ENCODE data around the gene OR2T33.
A peak's percentile ranks its signal among the peaks of the same experiment; 100 is the strongest.
"Not testable (repeated sequence)": the region's sequence is repeated elsewhere in the genome, so short reads cannot be mapped to it uniquely, and the experiment has no call there.

Gene OR2T33, protein sequence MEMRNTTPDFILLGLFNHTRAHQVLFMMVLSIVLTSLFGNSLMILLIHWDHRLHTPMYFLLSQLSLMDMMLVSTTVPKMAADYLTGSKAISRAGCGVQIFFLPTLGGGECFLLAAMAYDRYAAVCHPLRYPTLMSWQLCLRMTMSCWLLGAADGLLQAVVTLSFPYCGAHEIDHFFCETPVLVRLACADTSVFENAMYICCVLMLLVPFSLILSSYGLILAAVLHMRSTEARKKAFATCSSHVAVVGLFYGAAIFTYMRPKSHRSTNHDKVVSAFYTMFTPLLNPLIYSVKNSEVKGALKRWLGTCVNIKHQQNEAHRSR

DNA sequence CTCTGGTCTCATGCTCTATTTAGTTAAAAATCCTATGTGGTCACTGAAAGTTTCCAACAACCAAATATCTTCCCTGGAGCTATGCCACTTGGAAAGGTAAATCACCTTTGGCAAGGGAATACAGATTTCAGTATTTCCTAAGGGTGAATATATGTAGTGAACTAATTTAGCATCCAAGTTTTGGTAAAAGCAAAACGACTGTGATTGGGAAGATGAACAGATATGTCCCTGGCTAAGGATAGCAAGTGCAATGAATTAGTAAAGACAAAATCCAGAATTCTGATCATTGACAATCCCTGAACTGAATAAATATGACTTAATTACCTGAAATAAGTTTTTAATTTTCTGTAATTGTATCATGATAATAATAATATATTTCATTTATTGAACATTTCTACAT is at the start of gene OR2T33:
TSS of gene OR2T33 (minus strand) at position 101 of the 400 bp plus-strand sequence. CDS start 4,162 bp downstream, outside the sequence.
- no peak for DNase-seq (ENCODE audit: low read depth, low spot score)

DNA sequence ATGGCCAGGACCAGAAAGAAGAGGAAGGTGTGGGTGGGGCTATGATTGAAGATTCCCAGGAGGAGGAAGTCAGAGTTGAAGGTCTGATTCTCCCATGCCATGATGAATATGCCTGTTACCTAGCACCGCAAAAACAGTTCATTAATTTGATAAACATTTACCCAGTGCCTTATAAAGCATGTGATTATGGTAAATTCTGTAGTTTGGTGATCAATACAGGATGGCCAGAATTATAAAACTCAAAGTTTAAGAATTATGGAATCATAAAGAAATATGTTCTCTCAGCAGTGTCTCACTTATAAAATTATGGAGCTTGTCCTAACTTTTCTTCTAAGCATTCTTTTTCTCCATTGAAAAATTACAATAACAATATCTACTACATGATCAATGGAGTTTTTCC is 46.7 kb upstream of the OR2T33 start, which contains the start of gene OR2M7:
TSS of gene OR2M7 (minus strand) at position 101 of the 400 bp plus-strand sequence. CDS start at position 101, 0 bp downstream.
- DNase-seq (ENCODE audit: low read depth, low spot score), result no peak

DNA sequence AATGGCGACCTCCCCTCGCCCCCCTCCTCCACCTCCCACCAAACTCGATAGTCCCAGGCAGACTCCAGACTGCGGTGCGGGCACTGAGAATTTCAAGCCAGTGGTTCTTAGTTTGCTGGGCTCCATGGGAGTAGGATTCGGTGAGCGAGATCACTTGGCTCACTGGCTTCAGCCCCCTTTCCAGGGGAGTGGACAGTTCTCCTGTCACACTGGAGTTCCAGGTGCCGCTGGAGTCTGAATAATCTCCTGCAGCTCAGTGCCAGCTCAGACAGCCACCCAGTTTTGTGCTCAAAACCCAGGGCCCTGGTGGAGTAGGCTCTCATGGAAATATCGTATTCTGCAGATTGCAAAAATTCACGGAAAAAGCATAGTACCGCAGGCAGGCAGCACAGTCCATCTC is 39.0 kb upstream of the OR2T33 start:
- no peak for DNase-seq (ENCODE audit: low read depth, low spot score)

DNA sequence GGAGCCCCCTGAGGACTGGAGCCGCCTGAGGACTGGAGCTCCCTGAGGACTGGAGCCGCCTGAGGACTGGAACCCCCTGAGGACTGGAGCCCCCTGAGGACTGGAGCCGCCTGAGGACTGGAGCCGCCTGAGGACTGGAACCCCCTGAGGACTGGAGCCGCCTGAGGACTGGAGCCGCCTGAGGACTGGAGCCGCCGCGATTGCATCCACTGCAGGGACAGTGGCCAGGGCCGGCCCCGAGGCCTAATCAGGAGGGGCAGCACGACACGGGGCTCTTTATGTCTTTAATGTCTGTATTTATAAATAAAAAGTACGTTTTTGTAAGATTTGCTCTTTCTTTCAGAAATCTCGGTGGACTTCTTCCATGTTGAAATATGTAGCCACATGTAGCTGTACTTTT is 29.0 kb upstream of the OR2T33 start:
- not testable (repeated sequence) for DNase-seq (ENCODE audit: low read depth, low spot score)

DNA sequence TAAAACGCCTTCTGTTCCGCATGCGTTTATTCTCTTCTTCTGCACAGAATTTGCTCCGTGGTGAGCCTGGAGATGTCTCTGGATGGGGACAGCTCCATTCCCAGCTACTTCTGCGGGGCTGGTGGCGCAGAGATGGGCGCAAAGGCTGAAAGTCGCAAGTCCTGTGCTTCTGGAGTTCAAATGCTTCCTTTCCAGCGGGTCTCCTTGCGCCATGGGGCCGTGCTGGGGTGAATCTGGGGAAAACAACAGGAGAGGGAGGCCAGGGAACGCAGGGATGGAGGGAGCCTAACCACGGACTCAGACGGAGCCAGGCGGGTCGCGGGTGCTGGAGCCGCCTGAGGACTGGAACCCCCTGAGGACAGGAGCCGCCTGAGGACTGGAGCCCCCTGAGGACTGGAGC is 28.3 kb upstream of the OR2T33 start:
- DNase-seq (ENCODE audit: low read depth, low spot score), result no peak

DNA sequence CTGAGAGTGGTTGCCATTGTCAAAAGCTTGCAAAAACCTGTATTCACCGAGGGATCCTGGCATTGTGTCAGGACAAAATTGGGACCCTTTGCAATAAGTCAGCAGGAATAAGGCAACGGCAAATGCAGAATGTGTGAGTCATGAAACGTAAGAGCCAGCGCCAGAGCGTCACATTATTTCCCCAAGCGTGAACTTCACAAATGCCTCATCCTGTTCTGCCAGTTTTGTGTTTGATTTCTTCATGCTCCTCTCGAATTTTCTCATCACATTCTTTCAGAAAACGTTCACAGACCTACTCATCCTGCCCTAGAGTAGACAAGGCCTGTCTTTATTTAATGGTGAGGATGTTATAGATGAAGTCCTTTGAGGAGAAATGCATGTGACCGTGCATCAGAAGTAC is 27.9 kb upstream of the OR2T33 start:
- not testable (repeated sequence) for DNase-seq (ENCODE audit: low read depth, low spot score)

DNA sequence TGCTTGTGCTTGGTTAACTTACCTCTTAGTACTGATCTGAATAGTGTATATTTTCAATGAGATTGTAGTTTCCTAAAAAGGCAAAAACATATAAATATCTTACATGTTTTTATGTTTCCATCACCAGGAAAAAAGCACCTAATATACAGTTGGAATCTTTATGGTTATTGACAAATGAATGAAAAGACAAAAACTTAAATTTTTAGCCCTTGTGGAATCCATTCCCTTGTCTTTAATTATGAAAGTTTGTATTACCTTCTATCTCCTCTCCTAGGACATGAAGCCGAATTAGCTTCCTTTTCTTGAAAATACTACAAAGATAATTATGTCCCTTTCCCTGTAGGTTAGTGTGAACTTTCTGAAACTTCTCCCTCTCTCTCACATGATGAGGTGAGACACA is 25.5 kb upstream of the OR2T33 start, which contains the start of gene OR2T12:
TSS of gene OR2T12 (minus strand) at position 101 of the 400 bp plus-strand sequence. CDS start 7,846 bp downstream, outside the sequence.
- DNase-seq (ENCODE audit: low read depth, low spot score), result no peak

DNA sequence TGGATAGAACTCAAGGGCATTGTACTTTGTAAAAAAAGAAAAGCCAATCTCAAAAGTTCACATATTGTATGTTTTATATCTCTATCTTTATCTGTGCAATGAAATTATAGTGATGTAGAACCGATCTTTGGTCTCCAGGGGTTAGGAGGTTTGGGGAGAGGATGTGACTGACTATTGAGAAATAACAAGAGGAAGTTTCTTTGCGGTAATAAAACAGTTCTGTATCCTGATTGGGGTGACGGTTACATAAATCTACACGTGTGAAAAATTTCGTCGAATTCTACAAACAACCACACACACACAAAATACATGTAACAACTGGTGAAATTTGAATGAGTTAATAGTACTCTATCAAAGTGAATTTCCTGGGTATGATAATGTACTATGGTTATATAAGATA is 10.6 kb upstream of the OR2T33 start:
- DNase-seq (ENCODE audit: low read depth, low spot score), result no peak

DNA sequence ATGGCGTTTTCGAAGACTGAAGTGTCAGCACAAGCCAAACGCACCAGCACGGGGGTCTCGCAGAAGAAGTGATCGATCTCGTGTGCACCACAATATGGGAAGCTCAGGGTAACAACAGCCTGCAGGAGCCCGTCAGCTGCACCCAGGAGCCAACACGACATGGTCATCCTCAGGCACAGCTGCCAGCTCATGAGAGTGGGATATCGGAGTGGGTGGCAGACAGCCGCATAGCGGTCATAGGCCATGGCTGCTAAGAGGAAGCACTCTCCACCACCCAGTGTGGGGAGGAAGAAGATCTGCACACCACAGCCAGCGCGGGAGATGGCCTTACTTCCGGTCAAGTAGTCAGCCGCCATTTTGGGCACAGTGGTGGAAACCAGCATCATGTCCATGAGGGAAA is 4.6 kb downstream of the OR2T33 start:
- DNase-seq (ENCODE audit: low read depth, low spot score), result not testable (repeated sequence)

DNA sequence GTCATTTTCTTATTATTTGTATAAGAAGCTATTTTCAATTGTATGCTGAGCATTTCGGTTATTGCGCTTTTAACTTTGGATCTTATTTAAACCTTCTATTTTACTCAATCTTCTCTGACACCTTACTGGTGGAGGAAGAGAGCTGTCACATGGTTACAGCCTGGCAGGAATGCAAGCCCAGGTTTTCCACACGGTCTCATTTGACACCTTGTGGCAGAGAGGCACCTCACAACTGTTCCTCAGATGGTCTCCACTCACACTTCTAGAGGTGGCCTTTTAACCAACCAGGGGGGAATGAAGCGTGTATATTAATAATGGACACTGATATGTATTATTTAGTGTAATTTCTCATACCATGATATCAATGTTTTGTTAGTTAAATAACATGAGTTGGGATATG is 9.6 kb downstream of the OR2T33 start:
- no peak for DNase-seq (ENCODE audit: low read depth, low spot score)

DNA sequence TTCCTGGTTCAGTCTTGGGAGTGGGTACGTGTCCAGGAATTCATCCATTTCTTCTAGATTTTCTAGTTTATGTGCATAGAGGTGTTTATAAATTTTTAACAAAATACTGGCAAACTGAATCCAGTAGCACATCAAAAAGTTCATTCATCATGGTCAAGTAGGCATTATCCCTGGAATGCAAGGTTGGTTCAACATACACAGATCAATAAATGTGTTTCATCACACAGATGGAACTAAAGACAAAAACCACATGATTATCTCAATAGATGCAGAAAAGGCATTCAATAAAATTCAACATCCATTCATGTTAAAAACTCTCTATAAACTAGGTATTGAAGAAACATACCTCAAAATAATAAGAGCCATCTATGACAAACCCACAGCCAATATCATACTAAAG is 18.5 kb downstream of the OR2T33 start:
- DNase-seq (ENCODE audit: low read depth, low spot score), result not testable (repeated sequence)

DNA sequence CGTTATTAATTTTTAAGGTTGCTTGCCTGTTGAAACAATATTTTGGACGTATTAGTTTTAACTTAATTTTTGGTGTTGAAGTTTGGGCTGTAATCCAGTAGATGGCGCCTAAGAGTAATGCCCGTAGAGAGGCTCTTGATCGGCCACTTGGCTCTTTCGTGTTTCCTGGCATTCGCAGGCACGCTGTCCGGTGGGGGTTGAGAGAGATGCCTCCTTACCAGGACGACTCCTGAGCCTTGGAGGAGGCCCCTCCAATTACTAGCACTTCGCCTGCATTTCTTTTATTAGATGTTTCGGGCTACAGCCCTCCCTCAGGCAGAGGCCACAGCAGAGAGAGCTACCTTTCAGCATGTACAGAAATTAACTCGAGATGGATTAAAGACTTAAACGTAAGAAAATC is 34.6 kb downstream of the OR2T33 start:
- peak; percentile 34 for DNase-seq (ENCODE audit: low read depth, low spot score)

DNA sequence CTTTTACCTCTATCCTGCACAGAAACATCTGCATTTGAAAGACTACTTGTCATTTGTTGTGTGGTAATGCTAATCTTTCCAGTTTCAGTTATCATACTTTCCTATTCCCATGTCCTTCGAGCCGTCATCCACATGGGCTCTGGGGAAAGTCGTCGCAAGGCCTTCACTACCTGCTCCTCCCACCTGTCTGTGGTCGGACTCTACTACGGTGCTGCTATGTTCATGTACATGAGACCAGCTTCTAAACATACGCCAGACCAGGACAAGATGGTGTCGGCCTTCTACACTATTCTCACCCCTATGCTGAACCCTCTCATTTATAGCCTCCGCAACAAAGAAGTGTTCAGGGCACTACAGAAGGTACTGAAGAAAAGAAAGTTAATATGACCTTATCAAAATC is 38.3 kb downstream of the OR2T33 start:
- DNase-seq (ENCODE audit: low read depth, low spot score), result no peak

DNA sequence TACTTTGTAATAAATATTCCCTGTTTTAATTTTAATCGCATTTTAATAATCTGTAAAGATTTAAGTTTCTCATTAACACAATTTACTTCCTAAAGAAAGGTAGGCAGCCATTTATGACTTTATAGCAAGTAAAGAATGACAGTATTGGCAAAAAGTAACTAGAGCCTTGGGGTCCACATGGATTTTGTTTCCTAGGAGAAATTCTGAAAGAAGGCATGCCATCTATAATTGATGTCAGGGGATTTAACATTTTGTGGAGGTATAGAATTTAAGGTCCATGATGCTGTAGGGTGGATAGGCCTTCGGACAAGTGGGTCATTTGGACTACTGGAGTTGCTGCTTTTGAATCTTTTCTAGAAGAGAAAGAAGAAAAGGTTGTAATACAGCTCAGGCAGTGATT is 46.7 kb downstream of the OR2T33 start, which contains the start of gene OR2M4:
TSS of gene OR2M4 (plus strand) at position 301 of the 400 bp plus-strand sequence. CDS start 7,512 bp downstream, outside the sequence.
- DNase-seq (ENCODE audit: low read depth, low spot score), result no peak

DNA sequence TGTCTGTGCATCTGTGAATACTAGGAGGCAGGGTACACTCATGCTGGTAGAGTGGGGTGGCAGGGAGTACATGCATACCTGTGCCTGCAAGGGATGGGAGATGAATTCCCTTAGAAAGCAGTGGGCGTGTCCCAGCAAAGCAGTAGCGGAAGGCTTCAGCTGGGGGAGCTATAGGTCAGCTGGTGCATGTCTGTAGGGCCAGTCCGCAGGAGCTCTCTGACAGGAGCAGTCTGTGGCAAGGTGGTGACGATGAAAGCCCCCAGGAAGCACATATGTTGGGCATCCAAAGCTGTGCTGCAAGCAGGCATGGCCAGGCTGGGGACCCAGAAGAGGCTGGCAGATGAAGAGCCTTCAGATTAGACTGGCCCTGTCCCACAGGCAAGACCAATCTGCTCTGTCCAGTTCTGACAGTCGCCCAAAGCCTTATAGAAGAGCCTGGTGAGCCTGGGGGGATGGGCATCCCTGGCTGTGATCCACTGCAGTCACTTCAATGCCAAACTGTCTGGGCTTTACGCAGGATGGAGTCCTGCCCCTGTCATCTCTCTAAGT is 48.3 kb downstream of the OR2T33 start:
- no peak for DNase-seq (ENCODE audit: low read depth, low spot score)

DNA sequence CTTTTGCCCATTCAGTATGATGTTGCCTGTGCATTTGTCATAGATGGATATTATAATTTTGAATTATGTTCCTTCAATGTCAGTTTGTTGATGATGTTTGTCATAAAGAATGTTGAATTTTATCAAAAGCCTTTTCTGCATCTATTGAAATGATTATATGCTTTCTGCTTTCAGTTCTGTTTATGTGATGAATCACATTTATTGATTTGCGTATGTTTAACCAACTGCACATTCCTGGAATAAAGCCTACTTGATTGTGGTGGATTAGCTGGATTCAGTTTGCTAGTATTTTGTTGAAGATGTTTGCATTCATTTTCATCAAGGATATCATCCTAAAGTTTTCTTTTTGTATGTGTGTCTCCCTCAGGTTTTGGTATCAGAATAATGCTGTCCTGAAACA is 52.2 kb downstream of the OR2T33 start:
- no peak for DNase-seq (ENCODE audit: low read depth, low spot score)

Measured in astrocyte of the hippocampus (primary cell).